A549 (cell line): ENCODE results near the gene NOXO1.

ENCODE experiments used
- FOSL2 ChIP-seq, 2 experiments: fragments of 450-650 bp in 1 of 2; fragments of >200 bp in 1 of 2; sonication (Bioruptor Twin) in 1 of 2; formaldehyde crosslinking; IDR thresholded peaks; 2 replicates each; pipeline versions ENCODE4 v1.5.0 to v1.6.1; 2016 to 2020; ENCODE audit warnings: mild to moderate bottlenecking in 1 of 2, moderate library complexity in 1 of 2
- HEYL ChIP-seq: fragments of 250-450 bp; sonication (Bioruptor Pico); IDR thresholded peaks from 2 replicates; pipeline ENCODE4 v1.8.0; 2021; ENCODE audit warnings: mild to moderate bottlenecking, moderate library complexity
- TF ChIP-seq, protein P1 (sequence below): IDR thresholded peaks from 2 replicates; pipeline ENCODE4 v1.6.1; 2012
- TF ChIP-seq, protein P2 (sequence below): fragments of >200 bp; sonication (Bioruptor Twin); formaldehyde crosslinking; IDR thresholded peaks from 3 replicates; pipeline ENCODE4 v1.5.1; 2016

DNA sequence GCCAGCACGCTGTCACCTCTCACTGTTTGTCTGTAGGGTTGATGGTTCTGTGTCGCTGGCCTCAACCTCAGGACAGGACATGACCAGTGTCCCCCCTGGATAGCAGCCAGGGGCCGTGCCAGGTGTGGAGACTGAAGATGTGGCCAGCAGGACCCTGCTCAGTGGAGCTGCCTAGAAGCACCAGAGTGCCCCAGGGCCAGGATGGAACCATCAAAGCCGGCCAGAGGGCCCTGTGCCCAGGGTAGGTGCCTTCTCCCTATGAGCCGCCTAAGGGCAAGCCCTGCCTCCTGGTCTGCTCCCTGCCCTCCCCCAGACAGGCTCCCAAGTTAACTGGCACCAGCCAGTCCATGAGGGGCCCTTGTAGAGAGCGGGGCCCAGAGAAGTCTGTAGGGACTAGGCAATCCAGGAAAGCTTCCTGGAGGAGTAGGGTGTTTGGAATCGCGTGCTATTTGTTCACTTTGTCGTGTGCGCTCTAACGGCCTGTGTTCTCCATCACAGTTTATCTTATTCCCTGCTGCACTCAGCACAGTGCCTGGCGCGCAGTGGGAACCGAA lies 22.5 kb downstream of the NOXO1 start:
- no peak for TF ChIP-seq HEYL (CRISPR knock-in tag)
- TF ChIP-seq, protein P1, sequence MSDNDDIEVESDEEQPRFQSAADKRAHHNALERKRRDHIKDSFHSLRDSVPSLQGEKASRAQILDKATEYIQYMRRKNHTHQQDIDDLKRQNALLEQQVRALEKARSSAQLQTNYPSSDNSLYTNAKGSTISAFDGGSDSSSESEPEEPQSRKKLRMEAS, result no peak
- TF ChIP-seq FOSL2 (IDR thresholded peaks at IDR 0.05), result no peak
- TF ChIP-seq FOSL2 (CRISPR knock-in tag; IDR thresholded peaks at IDR 0.05), result no peak
- TF ChIP-seq, protein P2, sequence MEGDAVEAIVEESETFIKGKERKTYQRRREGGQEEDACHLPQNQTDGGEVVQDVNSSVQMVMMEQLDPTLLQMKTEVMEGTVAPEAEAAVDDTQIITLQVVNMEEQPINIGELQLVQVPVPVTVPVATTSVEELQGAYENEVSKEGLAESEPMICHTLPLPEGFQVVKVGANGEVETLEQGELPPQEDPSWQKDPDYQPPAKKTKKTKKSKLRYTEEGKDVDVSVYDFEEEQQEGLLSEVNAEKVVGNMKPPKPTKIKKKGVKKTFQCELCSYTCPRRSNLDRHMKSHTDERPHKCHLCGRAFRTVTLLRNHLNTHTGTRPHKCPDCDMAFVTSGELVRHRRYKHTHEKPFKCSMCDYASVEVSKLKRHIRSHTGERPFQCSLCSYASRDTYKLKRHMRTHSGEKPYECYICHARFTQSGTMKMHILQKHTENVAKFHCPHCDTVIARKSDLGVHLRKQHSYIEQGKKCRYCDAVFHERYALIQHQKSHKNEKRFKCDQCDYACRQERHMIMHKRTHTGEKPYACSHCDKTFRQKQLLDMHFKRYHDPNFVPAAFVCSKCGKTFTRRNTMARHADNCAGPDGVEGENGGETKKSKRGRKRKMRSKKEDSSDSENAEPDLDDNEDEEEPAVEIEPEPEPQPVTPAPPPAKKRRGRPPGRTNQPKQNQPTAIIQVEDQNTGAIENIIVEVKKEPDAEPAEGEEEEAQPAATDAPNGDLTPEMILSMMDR, result no peak
